Testis (tissue), 3 donors: ENCODE measurements around the gene CPEB1. TPM values are rescaled to one million over a fixed set of nuclear protein-coding genes. Genes with fewer than 3 reads are reported as not detected.

Experiments used
- DNase-seq: peaks from one replicate; pipeline ENCODE4 v3.0.0-alpha.2; 2019
- H3K27ac ChIP-seq, 2 donors: fragments of 200-600 bp; sonication (generic); one replicate each; pipeline ENCODE4 v1.5.1; 2019
- H3K27me3 ChIP-seq: fragments of 200-600 bp; sonication (generic); one replicate; pipeline ENCODE4 v1.5.1; 2019
- H3K36me3 ChIP-seq: fragments of 200-600 bp; sonication (generic); one replicate; pipeline ENCODE4 v1.5.1; 2017; ENCODE audit warnings: low read depth; ENCODE audit errors: missing control alignments
- H3K4me1 ChIP-seq: fragments of 200-600 bp; sonication (generic); one replicate; pipeline ENCODE4 v1.5.1; 2019
- H3K4me3 ChIP-seq, 2 donors: fragments of 200-600 bp; sonication (generic); one replicate each; pipeline ENCODE4 v1.5.1; 2017 to 2019
- H3K9me3 ChIP-seq: fragments of 200-600 bp; sonication (generic); one replicate; pipeline ENCODE4 v1.5.1; 2017
- POLR2A ChIP-seq: fragments of 450-650 bp; IDR thresholded peaks from one replicate; pipeline ENCODE4 v1.6.1; 2017; ENCODE audit warnings: antibody characterized with exemption, mild to moderate bottlenecking, moderate library complexity
- WGBS, 2 donors: methylation state at CpG; one replicate each; pipeline ENCODE4 v1.1.5; 2018; 5-methylcytosine and 5-hydroxymethylcytosine counted together
- intact Hi-C: fragments of 100-400 bp; cut with DNase I; formaldehyde crosslinking; loops from one replicate; pipeline ENCODE4 v1.15.1; 2023; ENCODE audit warnings: low total_unique reads
- polyA plus RNA-seq: library from polyadenylated mRNA; stranded (reverse); fragments of 350-450 nt; fragmentation: Illumina TruSeq; extraction: RNeasy Lipid Tissue Mini Kit (QIAGEN cat#74804); gene quantifications from one replicate; pipeline ENCODE4 v1.2.3, GENCODE V29; 2014; ENCODE audit warnings: low read depth, low replicate concordance; ENCODE audit not compliant: insufficient read depth
- total RNA-seq, 2 donors: library from RNA; depleted of rRNA; stranded (reverse); fragments of >200 nt; gene quantifications; one replicate each; pipeline ENCODE4 v1.2.3, GENCODE V29; 2016
- TF ChIP-seq, protein P1 (sequence below), 3 experiments: fragments of 450-650 bp in 2 of 3; fragments of 200-600 bp in 1 of 3; sonication (generic) in 1 of 3; IDR thresholded peaks; one replicate each; pipeline ENCODE4 v1.5.1; 2016 to 2019; ENCODE audit warnings: antibody characterized with exemption in 3 of 3, mild to moderate bottlenecking in 2 of 3, moderate library complexity in 1 of 3

Gene CPEB1
- total and polyA plus RNA-seq, 3 donors from 2014 or later: 60.8 to 89.1 (median 74.3) TPM

DNA sequence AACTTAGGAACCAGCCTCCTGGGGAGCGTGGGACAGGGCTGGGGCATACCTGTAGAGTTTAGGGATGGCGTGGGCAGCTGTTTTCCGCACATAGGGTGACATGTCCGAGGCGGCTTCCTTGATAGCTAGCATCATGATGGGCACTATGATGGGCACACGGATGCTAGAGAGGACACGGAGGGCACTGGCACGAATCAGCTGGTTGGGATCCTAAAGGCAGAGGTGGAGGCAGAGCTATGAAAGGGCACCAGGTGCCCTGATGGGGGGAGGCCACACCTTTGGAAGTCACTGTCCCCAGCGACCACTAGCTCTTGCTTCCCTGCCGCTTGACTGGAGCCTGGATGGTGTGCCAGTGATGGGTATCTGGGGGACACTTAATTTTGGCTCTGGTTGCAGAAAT is 34.2 kb upstream of the CPEB1 start:
- Histone ChIP-seq H3K4me1 (no peaks in the 10 kb centered on the region), H3K4me3 (no peak overlapping the region), H3K27ac (no peak overlapping the region), H3K36me3 (no peaks in the 10 kb centered on the region), H3K27me3 (no peaks in the 10 kb centered on the region), H3K9me3 (no peaks in the 10 kb centered on the region)
- intact Hi-C loops: no loop called here
- no peak for DNase-seq
- 53 to 78% methylated on average over 10 of the region's 10 CpGs for WGBS, 2 donors
- TF ChIP-seq, protein P1, sequence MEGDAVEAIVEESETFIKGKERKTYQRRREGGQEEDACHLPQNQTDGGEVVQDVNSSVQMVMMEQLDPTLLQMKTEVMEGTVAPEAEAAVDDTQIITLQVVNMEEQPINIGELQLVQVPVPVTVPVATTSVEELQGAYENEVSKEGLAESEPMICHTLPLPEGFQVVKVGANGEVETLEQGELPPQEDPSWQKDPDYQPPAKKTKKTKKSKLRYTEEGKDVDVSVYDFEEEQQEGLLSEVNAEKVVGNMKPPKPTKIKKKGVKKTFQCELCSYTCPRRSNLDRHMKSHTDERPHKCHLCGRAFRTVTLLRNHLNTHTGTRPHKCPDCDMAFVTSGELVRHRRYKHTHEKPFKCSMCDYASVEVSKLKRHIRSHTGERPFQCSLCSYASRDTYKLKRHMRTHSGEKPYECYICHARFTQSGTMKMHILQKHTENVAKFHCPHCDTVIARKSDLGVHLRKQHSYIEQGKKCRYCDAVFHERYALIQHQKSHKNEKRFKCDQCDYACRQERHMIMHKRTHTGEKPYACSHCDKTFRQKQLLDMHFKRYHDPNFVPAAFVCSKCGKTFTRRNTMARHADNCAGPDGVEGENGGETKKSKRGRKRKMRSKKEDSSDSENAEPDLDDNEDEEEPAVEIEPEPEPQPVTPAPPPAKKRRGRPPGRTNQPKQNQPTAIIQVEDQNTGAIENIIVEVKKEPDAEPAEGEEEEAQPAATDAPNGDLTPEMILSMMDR (IDR thresholded peaks at IDR 0.05): no peak
- TF ChIP-seq POLR2A: no peak

DNA sequence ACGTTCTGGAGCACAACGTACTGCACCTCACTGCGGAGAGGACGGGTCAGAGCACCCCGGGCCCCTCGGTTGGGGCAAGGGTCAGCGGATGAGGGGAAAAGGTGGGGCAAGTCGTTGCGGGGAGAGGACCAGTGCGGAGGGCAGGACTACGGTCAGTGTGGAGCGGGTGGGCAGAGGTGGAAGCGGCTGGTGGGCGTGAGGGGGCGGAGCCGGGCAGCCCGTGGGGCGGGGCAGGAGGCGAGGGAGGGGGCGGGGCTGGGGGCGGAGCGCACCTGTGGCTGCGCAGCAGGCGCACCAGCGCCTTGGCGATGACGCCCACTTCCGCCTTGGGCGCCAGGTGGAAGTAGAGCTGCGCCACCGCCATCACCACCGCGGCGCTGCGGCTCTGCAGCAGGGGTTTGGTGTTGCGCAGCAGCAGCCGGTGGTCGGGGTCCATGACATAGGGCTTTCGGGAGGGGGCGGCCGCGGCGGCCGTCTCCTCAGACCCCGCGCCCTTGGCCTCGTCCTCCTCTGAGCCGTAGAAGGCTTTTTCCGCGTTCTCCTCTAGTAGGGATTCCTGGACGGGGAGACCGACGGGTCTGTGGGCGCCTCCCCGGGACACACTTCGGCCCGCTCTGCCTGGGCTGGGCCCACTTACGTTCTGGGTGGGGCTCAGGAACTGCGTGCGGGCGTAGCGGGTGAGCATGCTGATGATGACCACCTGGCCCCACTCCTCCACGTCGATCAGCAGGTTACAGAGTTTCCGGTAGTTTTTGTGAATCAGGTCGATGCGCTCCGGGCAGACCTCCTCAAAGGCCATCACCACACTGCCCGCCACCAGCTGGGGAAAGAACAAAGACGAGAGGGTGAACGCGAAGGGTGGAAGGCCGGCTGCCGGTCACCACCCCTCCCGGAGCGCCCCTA is 33.3 kb upstream of the CPEB1 start:
- 2 to 23% methylated on average over 9 to 42 of the region's 76 CpGs for WGBS, 2 donors
- H3K9me3 ChIP-seq: no peaks in the 10 kb centered on the region
- H3K36me3 ChIP-seq: no peaks in the 10 kb centered on the region
- no peak overlapping the region for H3K27ac ChIP-seq
- intact Hi-C loops: no loop called here
- DNase-seq: peak; percentile 82
- H3K4me1 ChIP-seq: no peaks in the 10 kb centered on the region
- no peaks in the 10 kb centered on the region for H3K27me3 ChIP-seq
- H3K4me3 ChIP-seq: peak overlapping the region; percentile 48 to 61
- TF ChIP-seq, protein P1 (IDR thresholded peaks at IDR 0.05): no peak
- no peak for TF ChIP-seq POLR2A

DNA sequence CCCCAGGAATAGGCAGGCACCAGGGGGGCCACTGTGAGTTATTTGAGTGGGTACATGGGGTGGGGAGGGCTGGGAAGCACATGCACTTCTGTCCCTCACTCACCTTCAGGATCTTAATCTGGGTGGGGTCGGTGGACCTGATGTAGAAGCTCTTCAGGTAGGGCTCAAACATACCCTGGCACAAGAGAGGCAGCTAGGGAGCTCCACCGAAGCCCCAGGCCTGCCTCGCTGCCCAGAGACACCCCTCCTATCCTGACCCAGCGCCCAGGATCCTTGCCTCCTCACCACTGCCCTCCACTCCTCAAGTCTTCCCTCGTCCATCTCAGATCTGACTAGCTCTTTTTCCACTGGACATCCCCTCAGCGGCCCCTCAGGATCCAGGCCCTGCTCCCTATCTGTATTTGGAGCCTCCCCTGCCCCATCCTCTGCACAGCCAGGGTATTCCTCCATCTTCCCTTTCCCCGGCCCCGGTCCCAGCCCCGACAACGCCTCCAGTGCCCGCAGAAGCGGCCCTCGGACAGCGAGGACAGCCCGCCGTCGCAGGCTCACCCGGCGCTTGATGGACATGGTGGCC is 32.5 kb upstream of the CPEB1 start:
- intact Hi-C loops: no loop called here
- TF ChIP-seq, protein P1 (IDR thresholded peaks at IDR 0.05): no peak
- no peak for TF ChIP-seq POLR2A
- no peak overlapping the region for H3K27ac ChIP-seq
- no peaks in the 10 kb centered on the region for H3K27me3 ChIP-seq
- no peak for DNase-seq
- no peaks in the 10 kb centered on the region for H3K4me1 ChIP-seq
- no peaks in the 10 kb centered on the region for H3K36me3 ChIP-seq
- 22 to 78% methylated on average over 6 to 19 of the region's 19 CpGs for WGBS, 2 donors
- no peaks in the 10 kb centered on the region for H3K9me3 ChIP-seq
- H3K4me3 ChIP-seq: peak overlapping the region; percentile 48 to 61

DNA sequence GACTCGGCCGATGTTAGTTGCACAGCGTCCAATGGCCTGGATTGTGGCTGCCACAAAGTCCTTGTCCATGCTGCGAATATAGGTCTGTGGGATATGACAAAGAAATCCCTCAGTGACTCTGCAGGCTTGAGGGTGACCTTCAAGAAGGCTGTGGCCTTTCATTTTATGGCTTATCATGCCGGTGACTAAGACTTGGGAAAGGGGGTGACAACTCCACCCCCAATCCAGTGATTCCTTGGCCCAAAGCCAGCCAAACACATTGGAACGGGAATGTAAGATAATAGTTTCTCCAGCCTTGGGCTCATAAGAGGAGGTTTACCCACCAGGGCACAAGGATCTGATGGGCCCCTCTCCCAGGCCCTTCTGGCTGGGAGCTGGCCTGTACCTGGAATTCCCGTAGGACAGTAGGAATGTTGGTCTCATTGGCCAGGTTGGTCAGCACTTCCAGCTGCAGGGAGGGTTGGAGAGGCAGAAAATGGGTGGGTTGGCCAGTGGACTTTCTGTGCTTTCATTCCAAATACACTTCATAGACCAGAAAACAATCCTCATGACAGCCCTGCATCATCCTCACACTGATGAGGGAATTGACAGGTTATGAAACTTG is 30.7 kb upstream of the CPEB1 start:
- intact Hi-C loops: no loop called here
- H3K27ac ChIP-seq: no peak overlapping the region
- no peak for DNase-seq
- H3K36me3 ChIP-seq: no peaks in the 10 kb centered on the region
- TF ChIP-seq, protein P1 (IDR thresholded peaks at IDR 0.05): no peak
- no peak for TF ChIP-seq POLR2A
- no peak overlapping the region for H3K4me3 ChIP-seq
- H3K27me3 ChIP-seq: no peaks in the 10 kb centered on the region
- H3K9me3 ChIP-seq: no peaks in the 10 kb centered on the region
- 78 to 95% methylated on average over 6 to 7 of the region's 7 CpGs for WGBS, 2 donors
- no peaks in the 10 kb centered on the region for H3K4me1 ChIP-seq
